HG03095 (cell line): ENCODE results near the gene WWOX.
"Not testable (repeated sequence)": the region's sequence is repeated elsewhere in the genome, so short reads cannot be mapped to it uniquely, and the experiment has no call there.

Source experiments
- ATAC-seq: cut with Tn5 transposase; IDR thresholded peaks from one replicate; pipeline ENCODE4 v1.9.1; 2021; ENCODE audit warnings: moderate library complexity; ENCODE audit not compliant: unreplicated experiment

WWOX gene

GRCh38 chr16:79026117-79026516, 926.7 kb downstream of the WWOX start:
- ATAC-seq, result no peak

GRCh38 chr16:79036541-79036940, 937.1 kb downstream of the WWOX start:
- ATAC-seq, result no peak

- ATAC-seq, result no peak
These were observed 938.3 kb downstream of the WWOX start for GRCh38 chr16:79037521-79038373.

- ATAC-seq, result no peak
These were observed 941.8 kb downstream of the WWOX start for GRCh38 chr16:79041206-79041605.

DNA sequence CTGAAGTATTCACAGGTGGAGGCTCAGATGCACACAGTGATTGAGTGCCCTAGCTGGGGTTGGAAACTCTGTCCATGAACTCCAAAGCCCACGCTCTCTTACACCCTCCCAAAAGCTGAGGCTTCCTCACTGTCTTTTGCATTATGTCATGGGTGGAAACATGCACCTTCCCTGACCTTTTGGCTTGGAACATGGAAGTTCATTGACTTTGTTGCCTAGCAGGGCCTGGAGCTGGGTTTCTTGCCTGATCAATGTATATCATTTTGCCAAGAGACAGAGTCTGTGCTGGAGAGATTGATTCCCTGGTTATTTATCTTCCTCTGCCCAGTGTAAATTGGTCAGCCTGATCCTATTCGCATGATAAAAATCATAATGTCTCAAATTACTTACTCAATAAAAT, 942.7 kb downstream of the WWOX start:
- ATAC-seq, result no peak

DNA sequence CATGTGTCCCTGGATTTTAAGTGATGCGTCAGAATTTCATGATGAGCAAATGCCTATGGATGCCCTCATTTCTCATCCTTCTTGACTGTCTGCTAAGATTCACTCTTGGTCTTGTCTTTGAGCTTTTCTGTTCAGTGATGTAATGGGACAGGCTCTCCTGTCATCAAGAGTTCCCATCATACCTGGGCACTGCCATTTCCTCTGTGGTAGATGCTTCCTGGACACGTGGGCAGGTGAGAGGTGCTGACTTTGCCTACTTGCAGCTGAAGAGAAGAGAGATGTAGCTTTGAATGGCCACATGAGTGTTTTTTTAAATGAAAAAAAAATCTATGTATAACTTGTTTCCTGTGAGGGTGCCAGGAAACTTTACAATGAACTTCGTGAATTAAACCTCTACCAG, 943.4 kb downstream of the WWOX start:
- no peak for ATAC-seq

DNA sequence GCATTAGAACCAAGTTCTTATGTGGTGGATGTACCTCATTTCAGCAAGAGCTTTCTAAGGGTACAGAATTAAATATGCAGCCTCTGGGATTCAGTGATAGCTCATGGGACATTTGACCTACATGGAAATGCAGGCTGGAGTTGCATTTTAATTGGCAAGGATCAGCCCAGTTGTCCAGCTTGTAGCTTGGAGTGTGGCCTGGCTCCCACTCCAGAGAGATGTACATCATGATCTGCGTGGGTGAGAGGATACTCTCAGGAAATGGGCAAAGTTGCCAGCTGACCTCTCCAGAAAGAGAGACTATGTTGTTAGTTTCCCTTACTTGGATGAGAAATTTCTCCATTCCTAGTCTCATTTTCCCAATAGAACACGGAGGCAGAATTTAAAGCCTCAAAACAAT, 945.7 kb downstream of the WWOX start:
- no peak for ATAC-seq

- ATAC-seq, result no peak
These were observed 947.9 kb downstream of the WWOX start for GRCh38 chr16:79047337-79047736.

DNA sequence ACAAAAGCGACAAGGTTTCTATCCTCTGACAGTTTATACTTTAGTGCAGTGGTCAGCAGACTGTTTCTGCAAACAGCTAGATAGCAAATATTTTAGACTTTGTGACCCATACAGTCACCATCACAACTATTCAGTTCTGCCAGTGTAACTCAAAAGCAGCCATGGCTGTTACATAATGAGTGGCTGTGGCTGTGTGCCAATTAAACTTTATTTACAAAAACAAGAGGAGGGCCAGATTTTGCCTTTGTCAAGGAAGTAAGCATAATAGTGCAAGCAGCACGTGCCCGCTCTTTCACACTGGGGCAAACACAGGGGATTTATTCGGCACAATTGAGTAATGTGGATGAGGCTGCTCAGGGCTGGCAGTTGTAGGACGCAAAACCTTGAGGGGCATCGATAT, 949.6 kb downstream of the WWOX start:
- no peak for ATAC-seq

GRCh38 chr16:79050063-79050462, 950.6 kb downstream of the WWOX start:
- no peak for ATAC-seq

GRCh38 chr16:79051313-79051712, 951.9 kb downstream of the WWOX start:
- no peak for ATAC-seq

- ATAC-seq, result not testable (repeated sequence)
These were observed 952.7 kb downstream of the WWOX start for GRCh38 chr16:79052198-79052597.

GRCh38 chr16:79053577-79053976, 954.1 kb downstream of the WWOX start:
- no peak for ATAC-seq

- ATAC-seq, result no peak
These were observed 954.9 kb downstream of the WWOX start for GRCh38 chr16:79054211-79054984.

- ATAC-seq, result no peak
These were observed 956.0 kb downstream of the WWOX start for GRCh38 chr16:79055251-79055970.

DNA sequence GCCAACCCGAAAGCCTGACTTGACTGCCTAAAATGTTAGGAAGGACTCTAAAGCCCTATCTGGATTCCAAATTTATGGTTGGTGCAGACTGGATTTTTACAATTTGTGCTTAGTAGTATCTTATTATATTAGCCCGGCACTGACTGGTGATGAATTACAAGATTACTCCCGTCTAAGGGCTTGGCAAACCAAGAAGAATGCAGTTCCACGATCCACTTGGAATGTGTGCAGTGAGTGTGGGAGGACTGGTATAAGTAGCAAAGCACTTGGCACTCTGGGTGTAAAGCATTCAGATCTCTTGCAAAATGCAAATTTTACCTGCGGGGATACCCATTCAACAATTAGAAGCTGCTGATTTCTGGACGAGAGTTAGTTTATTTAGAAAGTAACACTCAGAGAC, 961.7 kb downstream of the WWOX start:
- ATAC-seq, result no peak

GRCh38 chr16:79062336-79062735, 962.9 kb downstream of the WWOX start:
- no peak for ATAC-seq

GRCh38 chr16:79062821-79063220, 963.4 kb downstream of the WWOX start:
- ATAC-seq, result no peak

- ATAC-seq, result no peak
These were observed 965.0 kb downstream of the WWOX start for GRCh38 chr16:79064256-79064972.

GRCh38 chr16:79066561-79066960, 967.1 kb downstream of the WWOX start:
- ATAC-seq, result no peak

DNA sequence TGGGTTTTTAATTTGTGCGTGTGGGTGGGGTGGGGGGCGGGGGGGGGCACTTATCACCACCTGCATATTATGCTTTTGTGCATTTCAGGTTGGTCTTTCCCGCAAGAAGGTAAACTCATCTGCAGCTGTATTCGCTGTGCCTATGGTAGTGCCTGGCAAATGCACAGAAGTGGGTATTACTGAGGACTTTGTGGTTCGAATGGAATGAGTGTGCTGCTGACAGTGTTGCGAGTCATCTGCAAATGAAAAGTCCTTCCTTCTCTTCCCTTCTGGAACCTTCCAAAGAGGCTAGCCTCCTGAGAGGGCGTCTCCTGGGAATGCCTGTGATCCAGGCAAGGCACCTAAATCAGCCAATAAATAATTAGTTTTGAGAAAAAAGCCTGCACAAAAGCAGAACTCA, 968.1 kb downstream of the WWOX start:
- no peak for ATAC-seq
